ENCODE measurements around the gene CCNDBP1. TPM values are rescaled to one million over a fixed set of nuclear protein-coding genes. Genes with fewer than 3 reads are reported as not detected.

The CCNDBP1 gene
- total RNA-seq, 1 donor from 2014 or later = 70.6 TPM

GRCh38 chr15:43243020-43243645 is 57.9 kb downstream of the CCNDBP1 start:
- DNase-seq (ENCODE audit: low read depth in 2 of 2) = no peak

- DNase-seq (ENCODE audit: low read depth in 2 of 2) = no peak
Observed at GRCh38 chr15:43244092-43244491, 58.9 kb downstream of the CCNDBP1 start.

- DNase-seq (ENCODE audit: low read depth in 2 of 2) = no peak
Observed at GRCh38 chr15:43246261-43246774, 61.1 kb downstream of the CCNDBP1 start.

Other genes starting within 250 kb of the CCNDBP1 start
- 31.4 and 46.2 TPM in 2 replicates for gene UBR1, start 79.4 kb upstream of the CCNDBP1 start, total RNA-seq
- gene TMEM62, start 51.8 kb upstream of the CCNDBP1 start, total RNA-seq = 10.0 and 12.3 TPM in 2 replicates
- gene EPB42, start 35.6 kb downstream of the CCNDBP1 start, total RNA-seq = not detected in 2 replicates
- not detected in 2 replicates for gene TGM5, start 81.5 kb downstream of the CCNDBP1 start, total RNA-seq
- gene TGM7, start 116.9 kb downstream of the CCNDBP1 start, total RNA-seq = not detected in 2 replicates
- 2.8 and 4.6 TPM in 2 replicates for gene LCMT2, start 145.2 kb downstream of the CCNDBP1 start, total RNA-seq
- 11.1 and 16.1 TPM in 2 replicates for gene ZSCAN29, start 185.6 kb downstream of the CCNDBP1 start, total RNA-seq
- 6.5 and 8.5 TPM in 2 replicates for gene TUBGCP4, start 185.7 kb downstream of the CCNDBP1 start, total RNA-seq

All from lung microvascular endothelial cell (primary cell).